NCI-H526 treated with DMSO at 0.1 percent for 48 hours (cell line): Measurements from ENCODE around the gene CCDC57.
"Not testable (repeated sequence)": the region's sequence is repeated elsewhere in the genome, so short reads cannot be mapped to it uniquely, and the experiment has no call there.

Source experiments
- DNase-seq: peaks from one replicate; lab custom pipeline; 2025; lab: John Stamatoyannopoulos, UW

CCDC57 gene

DNA sequence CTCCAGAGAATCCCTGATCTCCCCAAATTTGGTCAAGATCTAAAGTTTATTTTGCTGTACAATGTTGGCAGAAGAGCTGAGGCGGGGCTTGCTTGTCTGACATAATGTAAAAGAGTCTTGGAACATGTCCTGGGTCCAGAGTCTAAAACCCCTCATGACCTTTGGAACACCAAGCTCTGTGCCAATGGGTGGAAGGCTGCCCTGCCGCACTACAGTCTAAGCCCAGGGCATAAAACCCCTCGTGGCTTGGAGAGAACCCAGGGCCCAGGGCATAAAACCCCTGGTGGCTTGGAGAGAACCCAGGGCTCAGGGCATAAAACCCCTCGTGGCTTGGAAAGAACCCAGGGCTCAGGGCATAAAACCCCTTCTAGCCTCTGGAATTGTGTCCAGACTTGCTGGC, 36.7 kb downstream of the CCDC57 start:
- no peak for DNase-seq

DNA sequence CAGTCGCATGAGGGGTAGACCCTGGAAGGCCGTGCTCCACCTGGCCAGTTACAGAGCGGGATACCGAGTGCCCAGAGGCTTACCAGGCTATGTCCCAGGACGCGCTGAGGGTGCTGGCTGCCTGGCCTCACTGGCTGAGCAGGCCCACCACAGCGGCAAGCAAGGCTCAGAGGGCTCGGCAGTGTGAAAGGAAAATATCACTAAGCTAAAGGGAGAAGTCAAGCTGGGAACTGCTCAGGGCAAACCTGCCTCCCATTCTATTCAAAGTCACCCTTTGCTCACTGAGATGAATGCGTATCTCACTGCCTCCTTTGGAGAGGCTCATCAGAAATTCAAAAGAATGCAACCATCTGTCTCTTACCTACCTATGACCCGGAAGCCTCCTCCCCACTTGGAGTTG, 37.4 kb downstream of the CCDC57 start:
- DNase-seq, result no peak

DNA sequence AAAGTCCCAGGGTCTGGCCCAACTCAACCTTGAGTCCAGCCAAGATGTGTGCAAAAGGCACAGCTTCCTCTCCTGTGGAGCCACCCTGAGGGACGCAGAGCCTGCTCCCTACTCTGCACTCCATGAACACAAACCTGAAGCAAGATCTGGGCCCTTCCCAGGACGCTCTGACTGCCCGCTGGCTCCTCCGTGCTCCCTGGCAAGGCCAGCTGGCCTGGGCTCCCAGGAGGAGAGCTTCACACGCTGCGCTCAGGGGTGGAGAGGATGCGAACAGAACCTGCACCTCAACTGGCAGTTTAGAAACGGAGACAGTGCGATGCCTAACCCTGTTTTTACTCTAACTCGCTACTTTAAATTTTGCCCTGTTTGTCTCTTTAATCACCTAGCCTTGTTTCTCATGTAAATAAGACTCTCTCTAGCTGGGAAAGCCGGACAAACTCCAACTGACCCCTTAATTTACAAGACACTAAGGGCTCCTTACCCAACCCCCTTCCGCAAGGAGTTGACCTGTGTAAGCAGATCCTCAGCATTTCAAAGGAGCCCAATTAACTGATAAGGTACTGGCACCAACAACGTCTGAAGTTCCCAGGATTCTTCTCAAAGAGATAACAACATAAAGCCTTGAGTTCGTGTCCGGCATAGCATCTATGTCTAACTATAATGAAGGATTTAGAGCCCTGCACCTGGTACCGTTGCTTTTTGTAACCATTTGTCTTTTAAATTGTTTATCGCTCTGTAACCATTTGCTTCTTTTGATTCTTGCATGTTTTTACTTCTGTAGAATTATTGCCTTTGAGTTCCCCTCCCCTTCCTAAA, 38.4 kb downstream of the CCDC57 start:
- not testable (repeated sequence) for DNase-seq

DNA sequence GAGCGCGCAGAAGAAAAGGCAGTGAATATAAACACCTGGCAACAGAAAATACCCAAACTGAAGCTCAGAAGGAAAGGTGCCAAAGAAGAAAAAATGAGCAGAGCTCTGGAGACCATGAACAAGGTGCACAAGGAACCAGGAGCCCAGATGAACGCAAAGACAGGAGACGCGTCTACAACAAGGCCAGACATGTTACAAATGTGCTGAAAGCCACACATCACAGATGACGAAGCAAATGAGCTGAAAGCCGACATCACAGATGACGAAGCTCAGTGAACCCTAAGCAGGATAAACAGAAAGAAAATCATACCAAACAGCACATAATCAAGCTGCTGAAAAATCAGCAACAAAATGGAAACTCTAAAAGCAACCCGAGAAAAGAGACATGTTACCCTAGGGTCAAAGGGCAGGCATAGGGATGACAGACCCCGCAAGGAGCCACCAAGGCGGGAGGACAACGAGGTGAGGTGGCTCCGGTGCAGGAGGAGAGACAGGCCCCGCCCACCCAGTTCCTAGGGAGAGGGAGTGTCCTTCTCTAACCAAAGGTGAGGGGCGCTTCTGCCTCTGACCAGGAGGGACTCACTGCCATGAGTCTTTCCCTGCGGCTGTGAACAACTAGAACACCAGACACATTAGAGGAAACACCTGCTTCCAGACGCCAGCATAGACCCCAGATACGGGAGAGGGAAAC, 39.1 kb downstream of the CCDC57 start:
- DNase-seq, result no peak

DNA sequence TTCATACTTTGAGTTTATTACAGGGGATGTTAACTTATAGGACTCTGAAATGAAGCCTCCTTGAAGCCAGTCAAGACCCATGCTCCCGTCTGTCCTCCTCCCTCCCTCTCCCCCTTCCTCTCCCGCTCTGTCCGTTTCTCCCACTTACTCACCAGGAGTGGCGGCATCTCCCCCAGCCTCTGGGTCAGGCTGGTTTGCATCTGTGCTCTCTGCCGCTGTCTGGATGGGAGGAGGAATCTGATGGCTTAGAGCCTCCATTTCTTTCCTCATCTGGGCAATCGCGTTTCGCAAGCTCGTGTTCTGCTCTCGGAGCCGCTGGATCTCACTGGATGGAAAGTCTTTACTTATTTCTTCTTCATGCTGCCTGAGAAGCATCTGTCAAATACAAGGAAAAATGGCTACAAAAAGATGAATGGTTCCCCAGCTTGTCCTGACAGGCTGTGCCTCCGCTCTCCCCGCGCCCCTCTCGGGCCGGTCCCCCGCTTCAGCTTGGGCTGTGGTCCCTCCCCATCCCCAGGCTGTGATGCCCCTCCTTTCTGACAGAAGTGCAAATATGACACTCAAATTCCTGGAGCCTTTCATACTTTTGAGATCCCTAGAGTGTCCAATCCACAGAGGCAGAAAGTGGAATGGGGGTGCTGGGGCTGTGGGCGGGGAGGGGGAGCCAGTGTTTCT, 40.0 kb downstream of the CCDC57 start:
- no peak for DNase-seq

DNA sequence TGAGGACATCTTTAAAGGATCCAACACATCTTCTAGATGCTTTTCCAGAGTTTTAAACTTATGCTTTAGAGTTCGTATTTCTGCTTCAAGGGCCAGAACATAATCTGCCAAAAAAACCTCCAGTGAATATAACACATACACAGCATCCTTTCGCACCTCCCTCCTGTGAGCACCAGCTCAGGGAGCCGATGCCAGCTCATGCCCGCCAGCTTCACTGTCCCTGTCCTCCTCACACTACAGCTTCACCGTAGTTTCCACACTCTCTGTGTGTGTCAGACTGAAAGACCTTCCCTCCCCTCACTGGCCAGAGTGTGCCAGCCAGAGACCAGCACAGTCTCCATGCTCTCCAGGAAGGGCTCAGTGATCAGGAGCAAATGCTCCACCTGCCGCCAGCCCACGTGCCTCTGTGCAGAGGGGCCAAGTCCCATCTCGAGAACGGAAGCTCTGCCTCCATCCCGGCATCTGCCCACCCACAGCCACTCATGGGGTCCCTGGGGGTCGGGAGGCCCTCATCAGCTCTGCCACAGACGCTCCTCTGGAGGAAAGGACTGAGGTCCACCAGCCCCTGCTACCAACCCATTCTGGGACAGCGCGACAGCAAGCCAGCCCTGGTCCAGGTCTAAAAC, 40.8 kb downstream of the CCDC57 start:
- no peak for DNase-seq

DNA sequence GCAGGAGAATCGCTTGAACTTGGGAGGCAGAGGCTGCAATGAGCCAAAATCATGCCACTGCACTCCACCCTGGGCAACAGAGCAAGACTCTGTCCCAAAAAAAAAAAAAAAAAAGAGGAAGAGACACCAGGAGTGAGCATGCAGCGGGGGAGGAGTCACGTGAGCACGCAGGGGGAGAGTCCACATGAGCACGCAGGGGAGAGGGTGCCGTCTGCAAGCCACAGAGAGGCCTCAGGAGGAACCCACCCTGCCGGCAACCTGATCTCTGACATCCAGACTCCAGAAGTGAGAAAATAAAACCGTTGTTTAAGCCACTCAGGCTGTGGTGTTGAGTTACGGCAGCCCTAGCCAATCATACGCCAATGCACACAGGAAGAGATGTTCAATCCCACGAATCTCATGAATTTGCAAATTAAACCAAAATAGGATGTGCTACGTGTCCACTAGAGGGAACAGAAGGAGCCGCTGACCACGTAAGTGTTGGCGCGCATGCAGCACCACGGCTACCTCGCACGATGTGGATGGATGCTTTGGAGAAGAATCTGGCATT, 42.2 kb downstream of the CCDC57 start:
- DNase-seq, result no peak

DNA sequence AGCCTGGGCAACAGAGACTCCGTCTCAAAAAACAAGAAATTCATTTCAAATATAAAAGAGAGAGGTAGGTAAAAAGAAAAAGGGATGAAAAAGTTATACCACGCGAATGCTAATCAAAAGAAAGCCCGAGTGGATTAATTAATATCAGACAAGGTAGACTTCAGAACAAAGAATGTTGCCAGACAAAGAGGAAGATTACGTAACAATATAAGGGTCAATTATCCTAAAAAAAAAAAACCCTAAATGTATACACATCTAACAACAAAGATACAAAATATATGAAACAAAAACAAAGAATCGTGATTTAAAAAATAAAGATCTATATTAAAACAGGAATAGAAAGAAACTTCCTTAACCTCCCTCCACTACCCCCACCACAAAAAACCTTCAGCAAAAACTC, 44.1 kb downstream of the CCDC57 start:
- no peak for DNase-seq

DNA sequence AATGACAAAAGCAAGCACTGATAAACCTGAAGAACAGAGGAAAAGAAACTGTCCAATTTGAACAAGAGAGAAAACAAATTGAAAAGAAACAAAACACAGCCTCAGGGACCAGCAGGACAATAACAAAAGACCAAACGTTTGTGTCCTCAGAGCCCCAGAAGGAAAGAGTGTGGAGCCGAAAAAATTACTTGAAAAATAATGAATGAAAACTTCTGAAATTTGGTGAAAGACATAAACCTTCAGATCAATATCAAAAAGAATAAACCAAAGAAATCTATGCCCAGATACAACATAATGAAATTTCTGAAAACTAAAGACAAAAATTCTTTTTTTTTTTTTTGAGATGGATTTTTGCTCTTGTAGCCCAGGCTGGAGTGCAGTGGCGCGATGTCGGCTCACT, 45.6 kb downstream of the CCDC57 start:
- DNase-seq, result no peak

DNA sequence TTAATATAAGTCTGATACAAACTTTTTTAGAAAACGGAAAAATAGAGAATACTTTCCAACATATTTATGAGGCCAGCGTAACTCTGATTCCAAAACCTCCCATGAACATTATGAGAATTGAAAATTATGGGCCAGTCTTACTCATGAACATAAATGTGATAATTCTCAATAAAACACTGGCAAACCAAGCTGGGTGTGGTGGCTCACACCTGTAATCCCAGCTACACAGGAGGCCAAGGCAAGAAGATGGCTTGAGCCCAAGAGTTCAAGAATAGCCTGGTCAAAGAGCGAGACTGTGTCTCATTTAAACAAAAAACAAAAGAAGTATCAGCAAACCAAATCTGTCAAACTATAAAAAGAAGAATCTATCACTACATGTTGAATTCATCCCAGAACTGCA, 47.8 kb downstream of the CCDC57 start:
- DNase-seq, result no peak

DNA sequence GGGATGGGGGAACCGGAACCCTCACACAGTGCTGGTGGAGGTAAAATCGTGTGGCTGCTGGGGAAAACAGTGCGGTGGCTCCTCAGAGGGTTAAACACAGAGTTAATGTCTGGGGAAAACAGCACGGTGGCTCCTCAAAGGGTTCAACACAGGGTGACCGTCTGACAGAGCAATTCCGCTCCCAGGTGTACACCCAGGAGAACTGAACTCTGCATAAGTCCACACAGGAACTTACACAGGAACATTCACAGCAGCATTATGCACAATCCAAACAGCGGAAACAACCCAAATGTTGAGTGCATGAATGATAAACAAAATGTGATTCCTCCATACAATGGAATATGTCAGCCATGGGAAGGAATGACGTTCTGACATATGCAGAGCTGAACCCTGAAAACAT, 51.4 kb downstream of the CCDC57 start:
- no peak for DNase-seq

DNA sequence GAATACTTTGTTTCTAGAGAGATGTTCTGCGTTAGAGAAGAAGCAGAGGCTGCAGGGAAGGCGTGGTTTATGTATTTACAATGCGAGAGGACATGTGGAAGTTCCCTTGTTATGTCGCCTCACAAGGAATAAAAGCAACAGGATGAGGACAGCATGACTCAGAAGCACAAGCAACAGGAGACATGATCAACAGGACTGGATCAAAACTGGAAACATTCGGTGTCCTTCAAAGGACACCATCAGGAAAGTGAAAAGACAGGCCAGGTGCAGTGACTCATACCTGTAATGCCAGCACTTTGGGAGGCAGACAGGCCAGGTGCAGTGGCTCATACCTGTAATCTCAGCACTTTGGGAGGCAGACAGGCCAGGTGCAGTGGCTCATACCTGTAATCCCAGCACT, 52.6 kb downstream of the CCDC57 start:
- DNase-seq, result no peak

DNA sequence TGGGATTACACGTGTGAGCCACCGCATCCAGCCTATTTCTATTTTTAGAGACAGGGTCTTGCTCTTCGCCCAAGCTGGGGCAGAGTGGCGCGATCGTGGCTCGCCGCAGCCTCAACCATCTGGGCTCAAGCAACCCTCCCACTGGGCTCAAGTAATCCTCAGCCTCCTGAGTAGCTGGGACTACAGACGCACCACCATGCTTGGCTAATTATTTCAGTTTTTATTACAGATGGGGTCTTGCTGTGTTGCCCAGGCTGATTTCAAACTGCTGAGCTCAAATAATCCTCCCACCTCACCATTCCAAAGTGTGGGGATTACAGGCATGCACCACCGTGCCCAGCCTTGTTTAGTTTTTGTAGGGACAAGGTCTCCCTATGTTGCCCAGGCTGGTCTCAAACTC, 53.8 kb downstream of the CCDC57 start:
- no peak for DNase-seq

DNA sequence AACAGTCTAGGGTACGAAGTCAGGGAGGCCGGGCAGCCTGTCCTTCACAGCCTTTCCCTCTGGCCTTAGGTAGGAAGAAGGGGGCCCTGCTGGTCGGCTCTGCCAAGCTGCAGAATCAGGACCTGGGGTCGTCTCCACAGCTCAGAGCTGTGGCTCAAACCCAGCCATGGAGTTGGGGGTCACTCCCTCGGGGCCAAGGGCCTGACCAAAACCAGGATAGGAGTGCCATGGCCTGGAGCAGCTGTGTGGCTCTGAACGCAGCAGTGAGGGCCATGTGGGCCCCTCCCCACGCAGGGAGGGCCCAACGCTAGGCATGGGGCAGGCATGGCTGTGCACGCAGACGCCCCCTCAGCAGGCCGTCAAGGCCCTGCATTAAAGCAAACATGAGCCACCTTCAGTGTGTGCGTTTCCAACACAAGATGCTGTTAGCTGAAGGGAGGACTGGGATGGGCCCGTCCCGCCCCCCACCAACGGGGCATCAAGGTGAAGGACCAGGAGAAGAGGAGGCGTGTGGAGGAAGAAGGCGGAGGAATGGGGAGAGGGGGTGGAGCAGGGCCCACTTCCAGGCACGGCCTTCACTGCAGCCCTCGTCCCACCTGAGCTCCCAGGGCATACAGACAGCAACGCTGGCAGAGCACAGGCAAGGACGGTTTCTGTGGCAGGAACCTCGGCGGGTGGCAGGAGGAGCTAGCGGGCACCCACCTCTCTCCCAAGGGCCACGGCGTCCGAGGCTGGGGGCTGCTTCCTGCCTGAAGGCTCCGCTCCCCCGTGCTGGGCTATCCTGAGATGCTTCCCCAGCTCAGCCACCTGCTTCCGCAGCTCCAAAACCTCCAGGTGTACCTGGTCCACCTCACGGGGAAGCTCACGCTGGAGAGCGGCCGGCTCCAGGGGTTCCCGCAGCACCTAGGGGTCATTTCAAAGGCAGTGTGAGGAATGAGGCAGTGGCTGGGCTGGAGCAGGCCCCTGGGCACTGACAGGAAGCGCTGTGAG, 55.3 kb downstream of the CCDC57 start:
- DNase-seq, result no peak

DNA sequence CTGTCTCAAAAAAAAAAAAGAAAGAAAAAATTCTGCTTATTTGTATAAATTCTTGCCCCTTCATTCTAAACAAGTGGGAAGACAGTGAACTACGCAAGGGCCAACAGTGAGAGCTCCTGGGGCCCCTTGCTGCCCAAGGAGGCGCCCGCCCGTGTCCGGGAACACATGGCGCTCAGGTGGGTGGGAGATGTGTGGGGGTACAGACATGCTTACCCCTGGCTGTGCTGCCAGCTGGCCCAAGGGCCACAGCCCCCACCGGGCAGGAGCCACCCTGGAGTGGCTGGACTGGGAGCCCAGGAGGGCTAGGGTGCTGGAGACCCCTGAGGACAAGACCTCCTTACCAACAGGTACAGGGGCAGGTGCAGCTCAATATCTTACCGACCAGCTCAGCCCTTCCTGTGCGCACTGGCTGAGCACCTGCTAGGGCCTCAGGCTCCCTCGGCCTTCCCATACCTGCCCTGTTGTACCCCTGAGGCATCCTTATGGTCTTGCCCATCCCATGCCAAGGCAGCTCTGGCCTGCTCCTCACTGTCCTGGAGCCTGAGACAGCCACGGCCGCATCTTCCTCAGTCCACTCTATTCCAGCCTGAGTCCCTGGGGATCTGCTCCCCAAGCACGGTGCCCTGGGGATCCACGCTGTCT, 56.2 kb downstream of the CCDC57 start:
- no peak for DNase-seq

DNA sequence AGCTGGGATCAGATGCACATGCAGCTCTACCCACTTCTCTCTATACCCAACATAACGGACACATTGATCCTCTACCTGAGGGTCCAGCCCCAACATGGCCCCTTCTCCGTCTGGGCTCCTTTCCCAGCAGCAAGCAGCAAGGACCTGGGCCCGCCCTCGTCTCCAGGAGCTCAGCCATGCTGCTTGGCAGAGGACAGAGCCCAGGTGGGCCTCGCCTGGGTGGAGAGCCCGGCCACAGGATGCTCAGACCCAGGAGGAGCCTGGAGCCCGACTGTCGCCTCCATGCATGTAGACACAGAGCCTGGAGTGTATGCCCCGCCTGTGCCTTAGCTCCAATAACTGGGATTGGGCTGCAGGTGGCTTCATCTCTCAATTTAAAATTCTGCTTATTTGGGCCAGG, 57.0 kb downstream of the CCDC57 start:
- DNase-seq, result no peak

DNA sequence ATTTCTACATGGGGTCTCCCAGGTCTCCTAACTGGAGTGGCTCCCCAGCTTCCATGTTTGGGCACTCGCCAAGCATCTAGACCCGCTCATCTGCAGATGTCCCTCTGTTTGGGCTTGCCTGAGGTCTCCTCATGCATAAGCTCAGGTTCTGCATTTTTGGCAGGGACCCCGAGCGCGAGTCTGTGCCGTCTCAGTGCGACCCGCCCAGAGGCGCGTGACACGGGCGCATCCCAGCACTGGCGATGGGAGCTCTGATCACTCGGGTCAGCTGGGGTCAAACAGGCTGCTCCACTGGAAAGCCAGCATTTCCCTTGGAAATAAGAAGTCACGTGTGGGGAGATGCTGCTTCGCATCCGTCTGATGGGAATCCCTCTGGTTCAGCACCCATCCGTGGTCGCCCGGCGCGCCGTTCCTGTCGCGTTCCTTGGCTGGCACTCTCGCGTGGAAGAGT, 57.7 kb downstream of the CCDC57 start:
- DNase-seq, result no peak

DNA sequence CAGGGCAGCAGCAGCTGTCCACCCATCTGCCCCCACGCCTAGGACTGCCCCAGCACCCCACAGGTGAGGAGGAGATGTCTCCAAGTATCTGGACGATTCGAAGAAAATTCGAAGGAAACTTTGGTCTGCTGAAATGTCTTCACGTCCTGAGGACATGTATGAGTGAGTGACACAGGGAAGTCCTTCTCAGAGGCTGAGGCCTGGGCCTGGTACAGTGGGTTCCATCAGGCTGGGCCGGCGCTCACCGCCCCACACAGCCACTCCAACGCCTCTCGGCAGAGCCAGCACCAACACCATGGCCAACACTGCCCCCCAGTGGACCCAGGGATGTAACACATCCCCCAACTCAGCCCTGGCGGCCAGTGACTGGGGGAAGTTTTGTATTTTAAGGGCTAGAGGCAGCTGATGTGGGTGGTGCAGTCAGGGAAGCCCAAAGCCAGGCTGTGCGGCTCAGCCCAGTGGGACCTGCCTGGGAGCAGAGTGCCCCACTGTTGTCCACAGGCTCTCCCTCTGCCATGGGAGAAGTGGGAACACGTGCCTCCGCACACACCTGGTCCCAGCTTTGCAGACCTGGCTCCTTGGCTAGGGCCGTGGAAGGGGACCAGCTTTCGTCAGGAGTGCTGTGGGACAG, 58.8 kb downstream of the CCDC57 start:
- peak; percentile 12 for DNase-seq

DNA sequence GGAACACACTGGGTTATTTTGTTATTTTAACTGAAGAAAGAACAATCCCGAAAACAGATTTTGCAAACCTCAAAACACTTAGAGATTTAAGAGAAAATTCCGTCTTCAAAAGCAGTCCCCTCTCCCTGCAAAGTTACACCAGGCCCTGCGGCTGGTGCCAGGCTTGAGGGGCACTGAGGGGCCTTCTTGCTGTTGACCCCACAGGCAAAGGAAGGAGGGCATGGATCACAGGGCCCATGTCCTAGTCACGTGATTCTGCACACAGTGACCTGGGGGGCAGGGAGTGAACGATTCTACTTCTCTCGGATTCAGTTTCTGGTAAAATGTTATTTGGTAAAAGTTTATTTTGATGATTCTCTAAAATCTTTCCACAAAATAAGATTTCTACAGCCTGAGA, 59.3 kb downstream of the CCDC57 start:
- no peak for DNase-seq
